Renal cortical epithelial cell (primary cell): ENCODE results near the gene PPP1R14B. TPM values are rescaled to one million over a fixed set of nuclear protein-coding genes. Genes with fewer than 3 reads are reported as not detected.

ENCODE experiments used
- DNase-seq: peaks from one replicate; pipeline ENCODE4 v3.0.0-alpha.2; 2011; ENCODE audit warnings: low read depth
- total RNA-seq: library from RNA; depleted of rRNA; stranded (reverse); fragments of >200 nt; gene quantifications from 2 replicates; pipeline ENCODE4 v1.2.3, GENCODE V29; 2014

Gene PPP1R14B
- total RNA-seq, result 131 and 369 TPM in 2 replicates

DNA sequence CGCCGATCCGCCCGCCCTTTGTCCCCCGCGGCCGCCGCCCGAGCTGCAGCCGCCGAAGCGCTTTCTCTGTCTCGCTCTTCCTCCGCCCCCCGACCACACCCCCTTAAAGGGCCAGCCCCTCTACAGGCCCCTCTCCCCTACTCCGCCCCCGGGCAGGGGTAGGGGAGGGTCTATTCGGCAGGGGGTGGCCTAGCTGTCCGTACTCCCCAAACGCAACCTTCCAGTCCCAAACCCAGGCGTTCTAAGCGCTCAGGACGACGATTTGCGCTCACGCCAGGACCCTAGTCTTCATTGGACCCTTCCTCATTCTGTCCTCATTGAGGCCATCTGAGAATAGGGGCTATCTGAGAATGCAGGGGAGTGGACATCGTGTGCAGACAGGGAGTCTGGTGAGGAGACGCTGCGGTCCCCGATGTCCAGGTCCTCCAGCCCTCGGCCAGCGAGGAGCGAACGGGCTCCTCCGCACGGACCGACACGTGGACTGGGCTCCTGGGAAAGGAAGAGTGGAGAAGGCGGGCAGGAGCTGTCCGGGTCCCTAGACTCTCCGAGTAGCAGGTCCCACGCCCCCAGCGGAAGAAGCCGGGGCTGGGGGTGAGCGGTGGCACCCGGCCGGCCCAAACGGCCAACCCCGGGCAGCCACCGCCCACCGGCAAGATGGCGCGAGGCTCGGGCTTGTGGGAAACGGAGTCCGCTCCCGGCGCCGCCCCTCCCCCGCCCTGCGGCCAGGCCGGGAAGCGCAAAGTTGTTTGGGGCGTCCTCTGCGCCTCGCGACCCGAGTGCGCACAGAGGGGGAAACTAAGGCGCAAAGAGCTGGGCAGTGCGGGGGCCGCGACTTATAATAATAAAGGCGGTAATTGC lies at the start of gene PPP1R14B:
Gene PPP1R14B (minus strand): TSS at position 73 of the 858 bp plus-strand sequence. CDS start 270 bp downstream, outside the sequence.
- peak; percentile 69 for DNase-seq

- DNase-seq, result no peak
These were observed 49.5 kb upstream of the PPP1R14B start for GRCh38 chr11:64296236-64296635.

GRCh38 chr11:64295760-64296159 lies 49.0 kb upstream of the PPP1R14B start:
- DNase-seq, result no peak

DNA sequence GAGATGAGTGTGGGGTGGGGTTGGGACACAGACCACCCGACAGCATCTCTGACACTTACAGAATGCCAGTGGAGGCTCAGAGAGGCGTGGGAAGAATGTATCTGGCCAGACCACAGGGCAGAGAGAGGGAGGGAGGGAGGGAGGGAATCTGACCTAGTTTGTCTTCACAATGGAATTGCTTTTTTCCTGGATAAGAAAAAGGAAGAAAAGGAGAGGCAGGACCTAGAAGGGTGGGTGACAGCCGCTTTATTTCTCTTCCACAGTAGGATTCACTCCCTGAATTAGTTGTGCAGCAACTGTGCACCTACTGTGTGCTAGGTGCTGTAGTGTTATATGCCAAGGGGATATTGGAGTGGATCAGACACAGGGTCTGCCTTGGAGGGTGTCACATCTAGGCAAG lies 48.0 kb upstream of the PPP1R14B start:
- peak; percentile 33 for DNase-seq

DNA sequence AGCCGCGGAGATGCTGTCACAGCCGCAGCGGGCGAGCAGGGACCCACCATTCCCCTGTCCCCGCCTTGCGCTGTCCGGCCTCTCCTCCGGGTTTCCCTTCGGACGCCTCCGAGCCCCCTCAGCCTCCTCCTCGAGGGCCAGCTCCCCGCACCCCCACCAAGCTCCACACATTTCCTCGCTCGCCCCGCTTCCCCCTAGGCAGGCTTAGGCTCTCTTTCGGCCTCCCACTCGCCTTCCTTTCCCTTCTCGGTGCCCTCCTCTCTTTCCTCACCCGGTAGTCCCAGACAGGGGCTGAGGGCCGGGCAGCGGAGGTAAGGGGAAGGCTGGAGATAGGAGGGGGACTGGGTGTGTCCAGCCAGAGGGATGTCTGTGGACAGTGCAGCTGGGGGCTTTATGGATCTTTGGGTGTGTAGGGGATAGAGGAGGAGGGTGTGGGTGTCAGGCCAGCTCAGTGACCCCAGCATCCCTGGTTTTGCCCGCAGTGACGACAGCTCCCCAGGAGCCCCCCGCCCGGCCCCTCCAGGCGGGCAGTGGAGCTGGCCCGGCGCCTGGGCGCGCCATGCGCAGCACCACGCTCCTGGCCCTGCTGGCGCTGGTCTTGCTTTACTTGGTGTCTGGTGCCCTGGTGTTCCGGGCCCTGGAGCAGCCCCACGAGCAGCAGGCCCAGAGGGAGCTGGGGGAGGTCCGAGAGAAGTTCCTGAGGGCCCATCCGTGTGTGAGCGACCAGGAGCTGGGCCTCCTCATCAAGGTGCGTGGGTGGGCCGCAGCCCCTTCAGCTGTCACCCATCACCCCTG lies 45.9 kb upstream of the PPP1R14B start:
- DNase-seq, result no peak

DNA sequence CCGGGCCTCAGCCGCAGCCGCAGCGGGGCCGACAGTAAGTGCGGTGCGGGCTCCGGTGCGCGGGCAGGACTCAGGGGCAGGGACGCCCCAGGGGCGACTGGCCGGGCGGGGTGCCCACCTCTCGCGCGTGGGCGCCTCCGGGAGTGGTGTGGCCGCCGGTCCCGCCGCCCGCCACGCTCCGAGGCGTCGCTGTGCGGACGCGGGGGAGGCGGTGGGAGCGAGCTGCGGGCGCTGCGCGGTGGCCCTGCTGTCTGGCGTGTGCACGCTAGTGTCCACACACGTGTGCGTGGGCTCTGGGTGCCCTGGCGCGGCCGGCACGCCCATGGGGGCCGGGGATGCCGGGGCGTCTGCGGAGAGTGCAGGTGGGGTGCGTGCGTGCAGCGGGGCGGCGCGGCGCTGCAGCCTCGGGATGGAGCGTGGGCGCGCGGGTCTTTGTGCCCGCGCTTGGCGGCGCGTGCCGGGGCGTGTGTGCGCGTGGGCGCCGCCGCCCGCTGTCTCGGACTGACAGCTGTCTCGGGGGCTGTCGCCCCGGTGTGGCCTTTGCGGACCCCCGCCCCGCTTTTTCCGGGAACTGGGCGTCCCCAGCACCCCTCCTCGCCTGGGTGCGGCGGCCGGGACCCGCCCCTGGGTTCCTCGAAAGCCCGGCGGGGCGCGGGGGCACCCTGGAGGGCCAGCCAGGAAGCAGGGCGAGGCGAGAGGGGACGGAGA lies 45.2 kb upstream of the PPP1R14B start:
- DNase-seq, result no peak

DNA sequence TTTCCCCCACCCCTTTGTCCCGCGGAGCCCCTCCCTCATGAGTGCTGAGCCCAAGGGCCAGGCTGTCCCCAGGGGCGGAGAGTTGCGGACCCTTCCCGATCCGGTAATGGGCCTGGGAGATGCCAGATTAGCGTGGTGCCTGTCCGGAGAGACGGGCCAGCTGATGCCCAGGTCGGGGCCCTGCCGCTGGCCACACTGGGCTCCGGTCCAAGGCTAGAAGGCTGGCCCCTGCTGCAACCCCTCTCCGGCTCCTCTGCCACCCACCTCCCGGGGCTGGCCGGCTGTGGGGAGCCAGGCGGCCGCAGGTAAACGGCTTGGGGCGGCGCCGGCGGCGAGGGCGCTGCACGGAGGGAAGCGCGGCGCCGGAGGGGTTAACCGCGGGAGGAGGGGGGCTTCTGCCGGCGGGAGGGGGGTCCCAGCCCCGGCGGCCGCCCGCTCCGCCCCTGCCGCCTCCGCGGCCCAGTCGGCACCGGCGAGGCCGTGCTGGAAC lies 44.6 kb upstream of the PPP1R14B start, which contains the start of gene KCNK4:
Gene KCNK4 (plus strand): TSS at position 41 of the 490 bp plus-strand sequence. CDS start 1,717 bp downstream, outside the sequence.
- DNase-seq, result no peak

DNA sequence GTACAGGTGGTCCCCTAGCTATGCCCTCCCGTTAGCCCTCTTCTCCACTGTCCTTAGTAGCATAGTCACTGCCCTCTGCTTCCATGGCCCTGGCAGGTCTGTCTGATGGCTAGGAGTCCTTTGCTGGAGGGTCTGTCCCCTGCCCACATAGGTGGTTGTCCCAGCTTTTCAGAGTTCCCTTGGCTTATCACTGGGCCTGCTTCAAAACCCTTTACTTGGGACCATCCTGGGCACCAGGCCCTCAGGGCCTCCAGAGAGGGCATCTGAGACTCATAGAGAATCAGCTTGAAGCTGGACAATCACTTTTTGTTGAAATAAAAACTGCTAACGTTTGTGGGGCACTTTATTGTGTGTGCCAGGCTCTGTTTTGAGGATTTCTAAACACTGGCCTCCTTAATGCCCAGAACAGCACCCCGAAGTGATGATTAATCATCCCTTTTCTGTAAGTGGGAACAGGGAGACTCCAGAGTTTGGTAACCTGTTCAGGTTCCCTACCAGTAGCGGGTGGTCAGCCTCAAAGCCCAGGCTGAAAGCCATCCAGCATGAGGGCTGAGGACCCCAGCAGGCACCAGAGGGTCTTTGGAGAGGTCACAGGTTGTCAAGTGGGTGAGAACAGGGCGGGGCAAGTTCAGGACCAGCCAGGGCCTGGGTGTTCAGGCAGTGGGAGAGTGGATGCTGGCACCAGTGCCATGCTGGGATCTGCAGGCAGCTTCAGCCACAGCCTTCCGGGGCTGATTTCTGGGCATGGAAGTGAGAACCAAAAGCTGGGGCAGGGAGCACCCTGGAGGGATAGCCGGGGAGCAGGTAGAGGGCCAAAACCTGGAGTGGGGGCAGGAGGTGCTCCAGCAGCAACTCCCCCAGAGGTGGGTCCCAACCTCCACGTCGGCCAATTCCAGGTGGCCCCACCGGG lies 43.9 kb upstream of the PPP1R14B start:
- DNase-seq, result no peak

- DNase-seq, result no peak
These were observed 42.3 kb upstream of the PPP1R14B start for GRCh38 chr11:64289002-64289564.

GRCh38 chr11:64288353-64288750 lies 41.6 kb upstream of the PPP1R14B start:
- DNase-seq, result no peak

GRCh38 chr11:64287676-64288352 lies 41.1 kb upstream of the PPP1R14B start:
- no peak for DNase-seq

DNA sequence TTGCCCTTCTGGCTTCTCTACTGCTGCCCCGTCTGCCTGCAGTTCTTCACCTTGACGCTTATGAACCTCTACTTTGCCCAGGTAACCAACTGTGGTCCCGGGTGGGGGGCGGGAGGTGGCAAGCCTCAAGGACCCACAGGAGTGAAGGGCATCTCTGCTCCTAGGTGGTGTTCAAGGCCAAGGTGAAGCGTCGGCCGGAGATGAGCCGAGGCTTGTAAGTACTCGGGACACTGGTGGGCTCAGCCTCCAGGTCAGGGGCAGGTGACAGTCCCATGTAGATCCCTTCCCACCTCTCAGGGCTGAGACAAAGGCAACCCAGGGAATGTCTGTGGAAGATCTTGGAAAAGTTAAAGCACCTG lies 40.0 kb upstream of the PPP1R14B start:
- no peak for DNase-seq

- no peak for DNase-seq
These were observed 39.4 kb upstream of the PPP1R14B start for GRCh38 chr11:64285885-64286800.

DNA sequence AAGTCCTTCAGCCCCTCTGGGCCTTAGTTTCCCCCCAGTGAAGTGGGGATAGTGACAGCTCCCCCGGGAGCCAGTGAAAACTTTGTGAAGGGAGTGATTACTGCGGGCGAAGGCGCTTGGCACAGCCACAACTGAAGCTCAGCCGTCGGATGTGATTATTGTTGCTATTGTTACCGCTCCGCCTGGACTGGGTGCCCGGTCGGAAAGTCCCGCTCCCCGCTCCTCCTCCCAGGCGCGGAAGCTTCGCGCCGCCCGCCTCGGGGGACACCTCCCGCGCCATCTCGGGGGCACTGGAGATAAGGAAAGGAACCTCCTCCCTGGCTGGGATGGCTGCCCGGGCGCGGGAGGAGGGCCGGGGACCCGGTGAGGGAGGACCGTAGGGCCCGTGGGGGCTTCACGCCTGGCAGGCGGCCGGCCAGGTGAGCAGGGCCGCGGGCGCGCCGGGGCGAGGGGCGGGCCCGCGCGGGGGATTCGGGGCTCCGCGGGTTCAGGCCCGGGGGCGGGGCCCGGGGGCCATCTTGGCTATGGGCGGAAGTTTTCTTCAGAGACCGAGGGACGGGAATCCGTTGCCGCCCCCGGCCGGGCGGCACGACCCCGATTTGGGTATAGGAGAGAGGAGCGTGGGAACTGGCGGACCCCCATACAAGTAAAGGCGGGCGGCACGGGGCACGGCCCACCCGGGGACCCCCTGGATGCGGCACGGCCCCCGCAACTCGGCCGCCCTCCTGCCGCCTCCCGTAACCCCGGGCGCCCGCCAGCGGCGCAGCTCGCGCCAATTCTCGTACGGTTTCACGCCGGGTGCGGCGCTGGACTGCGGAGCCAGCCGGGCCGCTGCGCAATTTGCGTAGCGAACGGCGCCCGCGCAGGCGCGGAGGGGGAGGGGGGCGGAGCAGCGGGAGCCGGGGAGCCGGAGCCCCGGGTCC lies 38.5 kb upstream of the PPP1R14B start, which contains the start of gene GPR137:
Gene GPR137 (plus strand): TSS at position 887 of the 923 bp plus-strand sequence. CDS start 677 bp downstream, outside the sequence.
- peak; percentile 29 for DNase-seq

DNA sequence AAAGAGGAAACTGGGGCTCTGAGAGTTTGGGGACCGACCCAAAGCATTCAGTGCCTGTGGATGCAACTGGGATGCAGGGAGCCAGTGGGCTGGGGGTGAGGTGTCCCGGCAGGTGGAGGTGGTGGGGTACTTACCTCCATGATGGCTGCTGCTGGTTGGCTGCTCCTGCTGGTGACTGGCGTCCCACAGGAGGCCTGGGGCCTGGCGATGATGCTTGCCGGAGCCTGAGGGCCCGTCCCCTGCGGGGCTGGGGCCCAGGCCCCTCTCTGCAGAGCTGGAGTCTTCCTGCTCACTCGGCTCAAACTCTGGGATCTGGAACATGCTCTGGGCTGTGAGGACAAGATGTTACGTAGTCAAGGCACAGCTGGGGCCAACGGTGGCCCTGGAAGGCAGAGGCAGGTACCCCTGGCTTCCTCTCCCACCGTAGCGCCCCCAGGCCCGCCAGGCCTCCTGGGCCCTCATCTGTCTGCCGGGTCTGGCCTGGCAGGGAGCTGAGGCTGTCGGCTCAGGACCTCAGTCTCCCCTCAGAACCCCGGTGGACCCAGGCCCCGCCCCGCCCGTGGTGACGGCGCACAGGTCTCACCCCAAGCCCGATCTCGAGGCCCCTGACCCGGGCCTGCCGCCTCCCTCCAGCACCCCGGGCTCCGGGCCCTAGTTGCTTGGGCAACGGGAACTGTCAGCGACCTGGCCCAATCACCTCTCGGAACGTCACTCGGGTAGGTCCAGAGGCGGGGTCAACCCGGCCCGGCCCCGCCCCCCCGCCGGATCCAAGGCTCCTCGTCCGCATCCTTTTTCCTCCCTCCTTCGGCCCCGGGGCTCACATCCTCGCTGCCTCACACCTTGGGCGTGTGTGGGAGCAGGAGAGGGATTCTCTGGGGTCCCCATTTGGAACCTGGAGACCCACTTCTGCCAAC lies 37.6 kb upstream of the PPP1R14B start, which contains the start of gene BAD:
Gene BAD (minus strand): TSS at position 618 of the 914 bp plus-strand sequence. CDS start 297 bp downstream, at position 321.
- peak; percentile 74 for DNase-seq

GRCh38 chr11:64283092-64283491 lies 36.3 kb upstream of the PPP1R14B start:
- no peak for DNase-seq
